Measurements from ENCODE around the gene SLC6A1.

- TF ChIP-seq EZH2 (IDR thresholded peaks at IDR 0.05; ENCODE audit: borderline replicate concordance, low read depth, low read length, poor library complexity, severe bottlenecking) (no peak), CTCF (conservative IDR thresholded peaks at IDR 0.05; ENCODE audit: low read depth, low read length) (no peak)
Measured at GRCh38 chr3:11074451-11074850, 81.9 kb downstream of the SLC6A1 start.
